DOHH2 (cell line): ENCODE results near the gene KCNA4.

Experiments used
- CTCF ChIP-seq: fragments of 200-600 bp; sonication (generic); IDR thresholded peaks from one replicate; pipeline ENCODE4 v1.5.1; 2014; ENCODE audit warnings: antibody characterized with exemption, mild to moderate bottlenecking, low read depth, low read length; ENCODE audit not compliant: poor library complexity, severe bottlenecking
- EZH2phosphoT487 ChIP-seq: fragments of 200-600 bp; sonication (generic); IDR thresholded peaks from 2 replicates; pipeline ENCODE4 v1.6.1; 2017; ENCODE audit warnings: borderline replicate concordance, mild to moderate bottlenecking, antibody characterized with exemption, low read length, moderate library complexity, mixed read lengths

- TF ChIP-seq CTCF (no peak), EZH2phosphoT487 (no peak)
Measured at GRCh38 chr11:30016588-30017363, at the start of gene KCNA4.
